IMR-90 (cell line): ENCODE measurements around the gene NMNAT3. TPM values are rescaled to one million over a fixed set of nuclear protein-coding genes. Genes with fewer than 3 reads are reported as not detected.

Experiments used
- ATAC-seq: fragments of 200-7000 bp; cut with Tn5 transposase; 2 replicates; pipeline ENCODE4 v1.9.1; 2020; ENCODE audit warnings: low read depth, mild to moderate bottlenecking, moderate library complexity
- BruUV-seq: library from RNA; stranded (reverse); fragments of 400-500 nt; replicated peaks from 2 replicates; lab custom pipeline; 2021; lab: Mats Ljungman, UMichigan
- CTCF ChIA-PET: fragments of 300-600 bp; formaldehyde crosslinking; extraction: SDS; loops from one replicate; lab custom pipeline; 2021; ENCODE audit warnings: antibody characterized with exemption; lab: Yijun Ruan, JAX
- POLR2A ChIA-PET: fragments of 300-600 bp; sonication (Branson Sonifier 250); formaldehyde crosslinking; loops from one replicate; lab custom pipeline; 2022; ENCODE audit warnings: antibody characterized with exemption; ENCODE audit not compliant: unreplicated experiment; lab: Charles Lee
- DNase-seq: peaks from one replicate; pipeline ENCODE4 v3.0.0; 2013
- H2AFZ ChIP-seq: replicated peaks from 2 replicates; pipeline ENCODE3; 2013; ENCODE audit warnings: low read length, mild to moderate bottlenecking; ENCODE audit not compliant: poor library complexity
- H2AK5ac ChIP-seq: 2 replicates; pipeline ENCODE4 v1.6.1; 2013; ENCODE audit warnings: low read depth, low read length, inconsistent platforms
- H2AK9ac ChIP-seq: replicated peaks from 2 replicates; pipeline ENCODE3; 2013; ENCODE audit warnings: mild to moderate bottlenecking, low read depth, low read length, moderate library complexity; ENCODE audit not compliant: poor library complexity
- H2BK120ac ChIP-seq: 2 replicates; pipeline ENCODE4 v1.6.1; 2013; ENCODE audit warnings: low read depth, low read length, inconsistent platforms
- H2BK15ac ChIP-seq: 3 replicates; pipeline ENCODE4 v1.6.1; 2013; ENCODE audit warnings: low read depth, low read length, inconsistent platforms
- H2BK20ac ChIP-seq: 2 replicates; pipeline ENCODE4 v1.6.1; 2013; ENCODE audit warnings: low read depth, mild to moderate bottlenecking, inconsistent platforms, low read length, moderate library complexity
- H2BK5ac ChIP-seq: 2 replicates; pipeline ENCODE4 v1.6.1; 2013; ENCODE audit warnings: mild to moderate bottlenecking, low read depth, low read length, inconsistent platforms; ENCODE audit not compliant: poor library complexity, severe bottlenecking
- H3K14ac ChIP-seq: replicated peaks from 2 replicates; pipeline ENCODE4 v1.6.1; 2013; ENCODE audit warnings: low read depth, low read length, inconsistent platforms
- H3K18ac ChIP-seq: 2 replicates; pipeline ENCODE4 v1.6.1; 2013; ENCODE audit warnings: low read depth, low read length, control low read depth
- H3K23ac ChIP-seq: 2 replicates; pipeline ENCODE4 v1.6.1; 2013; ENCODE audit warnings: low read depth, low read length, inconsistent platforms
- H3K27ac ChIP-seq: 2 replicates; pipeline ENCODE4 v1.5.1; 2013; ENCODE audit warnings: mild to moderate bottlenecking, control low read depth, low read length; ENCODE audit not compliant: insufficient read depth
- H3K27me3 ChIP-seq: 2 replicates; pipeline ENCODE4 v1.6.1; 2013; ENCODE audit warnings: low read length; ENCODE audit not compliant: control insufficient read depth, insufficient read depth
- H3K36me3 ChIP-seq: 2 replicates; pipeline ENCODE4 v1.6.1; 2013; ENCODE audit warnings: low read length, mixed read lengths; ENCODE audit not compliant: control insufficient read depth, insufficient read depth
- H3K4ac ChIP-seq: 2 replicates; pipeline ENCODE4 v1.6.1; 2013; ENCODE audit warnings: low read depth, low read length, inconsistent platforms
- H3K4me1 ChIP-seq: 2 replicates; pipeline ENCODE4 v1.6.1; 2013; ENCODE audit warnings: low read length, mixed read lengths; ENCODE audit not compliant: control insufficient read depth, insufficient read depth
- H3K4me2 ChIP-seq: 2 replicates; pipeline ENCODE4 v1.6.1; 2013; ENCODE audit warnings: low read depth, mild to moderate bottlenecking, control low read depth, low read length, moderate library complexity
- H3K4me3 ChIP-seq: 2 replicates; pipeline ENCODE4 v1.5.1; 2013; ENCODE audit warnings: low read depth, mild to moderate bottlenecking, control low read depth, low read length, moderate library complexity; ENCODE audit not compliant: insufficient read depth
- H3K56ac ChIP-seq: 2 replicates; pipeline ENCODE4 v1.6.1; 2013; ENCODE audit warnings: low read length, inconsistent platforms; ENCODE audit not compliant: insufficient read depth; ENCODE audit errors: extremely low read depth
- H3K79me1 ChIP-seq, 2 experiments: 2 replicates each; pipeline ENCODE4 v1.6.1; 2013; ENCODE audit warnings: low read length in 2 of 2, inconsistent platforms in 1 of 2, low read depth in 1 of 2
- H3K9ac ChIP-seq: 2 replicates; pipeline ENCODE4 v1.6.1; 2013; ENCODE audit warnings: low read depth, low read length, control low read depth
- H3K9me1 ChIP-seq: 2 replicates; pipeline ENCODE4 v1.6.1; 2013; ENCODE audit warnings: low read length, inconsistent platforms; ENCODE audit not compliant: insufficient read depth
- H3K9me3 ChIP-seq: 2 replicates; pipeline ENCODE4 v1.6.1; 2013; ENCODE audit warnings: low read length; ENCODE audit not compliant: control insufficient read depth, insufficient read depth
- H4K20me1 ChIP-seq: 2 replicates; pipeline ENCODE4 v1.6.1; 2013; ENCODE audit warnings: low read length, inconsistent platforms; ENCODE audit not compliant: insufficient read depth
- H4K5ac ChIP-seq: 2 replicates; pipeline ENCODE4 v1.6.1; 2013; ENCODE audit warnings: mild to moderate bottlenecking, low read depth, low read length, control low read depth
- H4K8ac ChIP-seq, 2 experiments: 2 replicates each; pipeline ENCODE4 v1.6.1; 2013; ENCODE audit warnings: low read depth in 2 of 2, low read length in 2 of 2, control low read depth in 1 of 2, inconsistent platforms in 1 of 2
- H4K91ac ChIP-seq: 2 replicates; pipeline ENCODE4 v1.6.1; 2013; ENCODE audit warnings: low read depth, low read length, inconsistent platforms; ENCODE audit not compliant: insufficient read depth
- NFE2L2 ChIP-seq: fragments of 150-350 bp; IDR thresholded peaks from 2 replicates; pipeline ENCODE4 v1.6.1; 2016; ENCODE audit warnings: low read depth, mild to moderate bottlenecking, low read length
- WGBS, 2 experiments: methylation state at CpG; one replicate each; pipeline versions ENCODE4 v1.1.5 to v1.1.7; 2013; ENCODE audit warnings: missing lambda C conversion rate in 2 of 2; ENCODE audit not compliant: insufficient read length in 1 of 2; ENCODE audit errors: extremely low coverage in 2 of 2; 5-methylcytosine and 5-hydroxymethylcytosine counted together
- dilution Hi-C: fragments of 300-500 bp; cut with HindIII; formaldehyde crosslinking; loops from one replicate; pipeline ENCODE4 v1.14.3; 2018; ENCODE audit warnings: low sequenced_read_pairs; ENCODE audit not compliant: unreplicated experiment
- in situ Hi-C: fragments of 300-500 bp; cut with MboI; formaldehyde crosslinking; loops from 3 replicates; pipeline ENCODE4 v1.14.3; 2019; ENCODE audit warnings: low sequenced_read_pairs, inconsistent platforms, mixed read lengths
- intact Hi-C: fragments of 100-400 bp; cut with micrococcal nuclease; formaldehyde crosslinking; loops from 2 replicates; pipeline ENCODE4 v1.10.0; 2022
- polyA plus RNA-seq, 3 experiments: library from polyadenylated mRNA; depleted of rRNA; stranded (reverse); fragments of >200 nt; gene quantifications; 2 replicates each; pipeline ENCODE4 v1.2.3, GENCODE V29; 2012; ENCODE audit warnings: low replicate concordance in 1 of 3
- total RNA-seq: library from RNA; depleted of rRNA; stranded (reverse); fragments of >200 nt; gene quantifications from 2 replicates; pipeline ENCODE4 v1.2.3, GENCODE V29; 2012

NMNAT3 gene
- total and polyA plus RNA-seq, 2 of the 4 experiments (the other 2 are of a cell fraction), result 0.12 to 0.36 TPM

DNA sequence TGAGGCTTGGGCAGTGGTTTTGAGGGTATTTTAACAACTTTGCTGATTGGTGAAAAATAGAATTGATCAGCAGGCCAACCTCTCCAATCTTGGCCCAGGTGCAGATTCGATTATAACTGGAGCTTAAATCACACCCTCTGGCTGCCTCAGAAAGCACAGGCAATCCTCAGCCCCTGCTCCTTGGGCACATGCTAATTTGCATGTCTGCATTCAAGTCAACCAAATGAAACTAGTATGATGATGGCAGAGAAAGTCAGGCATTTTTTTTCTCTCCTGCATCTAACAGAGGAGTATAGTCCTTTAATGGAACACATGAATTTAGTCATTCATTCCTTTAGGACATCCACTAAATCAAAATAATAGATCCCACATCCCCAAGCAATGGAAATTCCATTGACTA lies 16.8 kb upstream of the NMNAT3 start:
- WGBS, 2 experiments, result no CpG with 5 or more reads among the region's 1 CpG
- in situ Hi-C loops (no loop called here), intact Hi-C loops (no loop called here), dilution Hi-C loops (no loop called here)
- no peak overlapping the region for H3K23ac ChIP-seq
- no peak overlapping the region for H2BK5ac ChIP-seq
- H4K91ac ChIP-seq, result no peak overlapping the region
- H4K20me1 ChIP-seq, result no peaks in the 10 kb centered on the region
- no peak overlapping the region for H3K4me3 ChIP-seq
- no peak for TF ChIP-seq NFE2L2
- H2AK9ac ChIP-seq, result no peak overlapping the region
- ATAC-seq (no peak), DNase-seq (no peak)
- no peaks in the 10 kb centered on the region for H3K79me1 ChIP-seq
- ChIA-PET POLR2A (no interaction called here), CTCF (no interaction called here)
- H4K8ac ChIP-seq, result no peak overlapping the region
- H2AK5ac ChIP-seq, result no peak overlapping the region
- H2BK20ac ChIP-seq, result no peak overlapping the region
- H3K27me3 ChIP-seq, result no peaks in the 10 kb centered on the region
- no peak overlapping the region for H2AFZ ChIP-seq
- no peaks in the 10 kb centered on the region for H3K9me3 ChIP-seq
- BruUV-seq, result no TSS peak
- no peak overlapping the region for H3K14ac ChIP-seq
- no peak overlapping the region for H3K27ac ChIP-seq
- H3K4me2 ChIP-seq, result no peak overlapping the region
- no peak overlapping the region for H3K9ac ChIP-seq
- H3K18ac ChIP-seq, result no peak overlapping the region
- no peak overlapping the region for H3K56ac ChIP-seq
- H2BK120ac ChIP-seq, result no peak overlapping the region
- H3K4ac ChIP-seq, result no peak overlapping the region
- no peak overlapping the region for H2BK15ac ChIP-seq
- H3K36me3 ChIP-seq, result no peaks in the 10 kb centered on the region
- H3K9me1 ChIP-seq, result no peaks in the 10 kb centered on the region
- no peaks in the 10 kb centered on the region for H3K4me1 ChIP-seq
- no peak overlapping the region for H4K5ac ChIP-seq
